B cell (primary cell): ENCODE measurements around the gene PRKAB1. TPM values are rescaled to one million over a fixed set of nuclear protein-coding genes. Genes with fewer than 3 reads are reported as not detected.

Experiments
- ATAC-seq: fragments of 200-7000 bp; cut with Tn5 transposase; one replicate; pipeline ENCODE4 v1.10.0; 2021; ENCODE audit warnings: low read depth, mild to moderate bottlenecking, moderate number of reproducible peaks, moderate library complexity
- CTCF ChIA-PET: fragments of 350-600 bp; sonication (Branson Sonifier 250); formaldehyde crosslinking; loops from one replicate; lab custom pipeline; 2021; ENCODE audit warnings: antibody characterized with exemption, inconsistent platforms; lab: Charles Lee
- POLR2A ChIA-PET: fragments of 350-600 bp; sonication (Branson Sonifier 250); formaldehyde crosslinking; loops from one replicate; lab custom pipeline; 2021; ENCODE audit warnings: antibody characterized with exemption; lab: Charles Lee
- DNase-seq: peaks from one replicate; pipeline ENCODE4 v3.0.0; 2013
- H2AFZ ChIP-seq: 2 replicates; pipeline ENCODE4 v1.6.1; 2012; ENCODE audit warnings: mild to moderate bottlenecking, low read depth, low read length; ENCODE audit not compliant: insufficient read depth, poor library complexity, severe bottlenecking
- H3K27ac ChIP-seq, 2 donors: 1 replicate in 1 of 2; 2 replicates in 1 of 2; pipeline ENCODE4 v1.5.1; 2012 to 2013; ENCODE audit warnings: low read length in 2 of 2, mild to moderate bottlenecking in 2 of 2, moderate library complexity in 1 of 2
- H3K27me3 ChIP-seq, 4 experiments: fragments of 200-600 bp in 1 of 4; sonication (generic) in 1 of 4; replicated peaks in 1 of 4; 1 replicate in 2 of 4; 2 replicates in 2 of 4; pipeline versions ENCODE4 v1.6.1 to v1.7.0; 2013 to 2016; ENCODE audit warnings: low read length in 3 of 4, mild to moderate bottlenecking in 2 of 4, mixed read lengths in 1 of 4, moderate library complexity in 1 of 4; ENCODE audit not compliant: insufficient read depth in 4 of 4, control insufficient read depth in 3 of 4; ENCODE audit errors: control extremely low read depth in 1 of 4
- H3K36me3 ChIP-seq, 2 experiments: replicated peaks in 1 of 2; 1 replicate in 1 of 2; 2 replicates in 1 of 2; pipeline versions ENCODE4 v1.6.1 to v1.7.1; 2013; ENCODE audit warnings: low read length in 1 of 2; ENCODE audit not compliant: insufficient read depth in 2 of 2, control insufficient read depth in 1 of 2; ENCODE audit errors: control extremely low read depth in 1 of 2, extremely low read depth in 1 of 2
- H3K4me1 ChIP-seq, 2 donors: fragments of 200-600 bp in 1 of 2; sonication (generic) in 1 of 2; 1 replicate in 1 of 2; 2 replicates in 1 of 2; pipeline versions ENCODE4 v1.5.1 to v1.6.1; 2013 to 2017; ENCODE audit warnings: low read length in 2 of 2; ENCODE audit not compliant: control insufficient read depth in 2 of 2, insufficient read depth in 2 of 2
- H3K4me2 ChIP-seq: replicated peaks from 2 replicates; pipeline ENCODE3; 2012; ENCODE audit warnings: mild to moderate bottlenecking, low read depth, low read length; ENCODE audit not compliant: poor library complexity, severe bottlenecking
- H3K4me3 ChIP-seq, 5 experiments: fragments of 200-600 bp in 1 of 5; sonication (generic) in 1 of 5; 1 replicate in 3 of 5; 2 replicates in 2 of 5; pipeline versions ENCODE4 v1.5.1 to v1.7.0; 2011 to 2016; ENCODE audit warnings: low read length in 4 of 5, mild to moderate bottlenecking in 4 of 5, low read depth in 2 of 5, control low read depth in 1 of 5, moderate library complexity in 1 of 5; ENCODE audit not compliant: insufficient read depth in 1 of 5; ENCODE audit errors: control extremely low read depth in 1 of 5, extremely low read depth in 1 of 5
- H3K79me2 ChIP-seq: fragments of 200-600 bp; sonication (generic); one replicate; pipeline ENCODE4 v1.6.0; 2016; ENCODE audit warnings: low read length; ENCODE audit not compliant: control insufficient read depth, insufficient read depth
- H3K9ac ChIP-seq: fragments of 200-600 bp; sonication (generic); 2 replicates; pipeline ENCODE4 v1.6.1; 2017; ENCODE audit warnings: mild to moderate bottlenecking, low read length, moderate library complexity
- H3K9me3 ChIP-seq, 3 donors: one replicate each; pipeline versions ENCODE4 v1.6.1 to v1.7.1; 2013; ENCODE audit warnings: low read length in 2 of 3; ENCODE audit not compliant: control insufficient read depth in 2 of 3, insufficient read depth in 1 of 3; ENCODE audit errors: control extremely low read depth in 1 of 3
- H4K20me1 ChIP-seq: 2 replicates; pipeline ENCODE4 v1.6.0; 2012; ENCODE audit warnings: mild to moderate bottlenecking, low read length; ENCODE audit not compliant: insufficient read depth, control insufficient read depth, poor library complexity, severe bottlenecking
- H3K27ac Mint-ChIP-seq: one replicate; pipeline ENCODE4 v1.8.0; 2021; ENCODE audit warnings: mixed read lengths
- H3K27me3 Mint-ChIP-seq: one replicate; pipeline ENCODE4 v1.8.0; 2021; ENCODE audit warnings: mixed read lengths
- H3K4me1 Mint-ChIP-seq: one replicate; pipeline ENCODE4 v1.8.0; 2021; ENCODE audit warnings: mixed read lengths
- H3K4me3 Mint-ChIP-seq: one replicate; pipeline ENCODE4 v1.8.0; 2021; ENCODE audit warnings: mixed read lengths
- H3K9me3 Mint-ChIP-seq: one replicate; pipeline ENCODE4 v1.8.0; 2022; ENCODE audit warnings: mixed read lengths; ENCODE audit not compliant: insufficient read depth
- EZH2 ChIP-seq: IDR thresholded peaks from 2 replicates; pipeline ENCODE4 v1.6.1; 2012; ENCODE audit warnings: borderline replicate concordance, low read depth, mild to moderate bottlenecking, moderate library complexity, low read length; ENCODE audit not compliant: insufficient read depth, poor library complexity, severe bottlenecking
- WGBS: methylation state at CpG from one replicate; pipeline ENCODE4 v1.1.5; 2013; ENCODE audit warnings: missing lambda C conversion rate; ENCODE audit not compliant: insufficient coverage; 5-methylcytosine and 5-hydroxymethylcytosine counted together
- intact Hi-C: fragments of 100-400 bp; cut with micrococcal nuclease; formaldehyde crosslinking; loops from one replicate; pipeline ENCODE4 v1.10.0; 2022
- polyA plus RNA-seq: library from polyadenylated mRNA; depleted of rRNA; stranded (reverse); fragments of >200 nt; gene quantifications from 2 replicates; pipeline ENCODE4 v1.2.3, GENCODE V29; 2012
- total RNA-seq, 2 donors: library from RNA; stranded (reverse); fragments of 120-200 nt in 1 of 2; gene quantifications; 1 replicate in 1 of 2; 2 replicates in 1 of 2; pipeline versions ENCODE4 v1.2.3 to v1.2.4, GENCODE V29; 2013 to 2022
- TF ChIP-seq, protein P1 (sequence below): fragments of 200-600 bp; IDR thresholded peaks from one replicate; pipeline ENCODE4 v1.8.0; 2022; ENCODE audit warnings: antibody characterized with exemption, mild to moderate bottlenecking

PRKAB1 gene
- total and polyA plus RNA-seq, 2 donors (not counting 1 experiment from before 2014, with no cell fraction given): 36.4 to 56.4 TPM

DNA sequence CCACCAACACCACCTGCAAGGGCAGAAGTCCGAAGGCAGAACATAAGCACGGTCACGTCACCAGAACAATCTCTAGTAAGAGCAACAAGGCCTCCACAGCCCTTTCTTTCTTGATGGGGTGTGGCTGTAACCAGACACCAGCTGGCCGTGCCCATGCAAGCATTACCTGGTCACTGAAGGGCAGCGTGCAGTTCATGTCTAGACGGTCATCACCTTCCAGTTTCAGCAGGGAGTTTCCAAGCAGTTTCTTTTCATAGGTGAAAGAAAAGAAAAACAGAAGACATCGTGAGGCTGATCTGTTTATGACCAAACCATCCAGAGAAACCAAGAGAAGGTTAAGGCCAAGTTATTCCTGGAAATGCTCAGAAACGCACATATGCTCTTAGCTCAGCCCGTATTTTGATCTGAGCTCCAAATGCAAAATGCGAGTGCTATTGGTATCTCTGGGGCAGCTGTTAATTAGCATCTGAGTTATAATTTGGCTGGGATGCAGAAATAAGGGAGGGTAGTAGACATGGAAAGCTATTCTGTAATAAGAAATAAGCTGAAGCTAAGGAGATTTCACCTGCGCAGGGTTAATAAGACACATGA lies 42.5 kb downstream of the PRKAB1 start:
- no peak overlapping the region for H3K4me3 Mint-ChIP-seq

DNA sequence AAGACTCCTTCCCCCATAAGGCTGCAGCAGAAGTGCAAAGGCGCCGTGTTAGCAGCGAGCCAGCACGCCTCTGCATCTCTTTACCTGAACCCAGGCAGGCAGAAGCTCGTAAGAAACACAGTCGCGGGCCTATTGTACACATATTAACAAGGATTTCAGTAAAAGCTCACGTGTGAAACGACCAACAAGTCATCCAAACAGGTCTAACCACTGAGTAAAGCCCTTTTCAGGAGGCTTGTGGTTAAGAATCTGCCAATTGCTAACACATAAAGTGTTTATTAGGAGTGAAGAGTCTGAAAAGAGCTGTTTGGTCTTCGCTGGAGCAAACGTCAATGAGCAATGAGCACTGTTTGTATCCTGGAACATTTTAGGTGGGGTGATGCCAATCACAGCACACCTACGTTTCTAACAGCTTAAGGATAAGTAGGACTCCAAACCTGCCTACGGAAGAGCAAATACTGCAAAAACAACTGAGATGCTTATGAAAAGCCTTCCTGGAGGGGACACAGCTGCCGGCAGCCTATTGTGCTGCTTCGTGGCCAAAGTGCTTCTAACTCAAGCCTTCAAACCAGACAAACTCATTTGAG lies 43.1 kb downstream of the PRKAB1 start:
- Mint-ChIP-seq H3K4me1 (no peaks in the 10 kb centered on the region), H3K4me3 (no peak overlapping the region), H3K27me3 (no peaks in the 10 kb centered on the region), H3K9me3 (no peaks in the 10 kb centered on the region), H3K27ac (no peak overlapping the region)
- Histone ChIP-seq H3K36me3 (peaks cover 0 to 2% of the 10 kb centered on the region in 2 experiments), H2AFZ (no peak overlapping the region), H3K4me1 (no peaks in the 10 kb centered on the region), H3K9me3 (no peaks in the 10 kb centered on the region), H3K27me3 (no peaks in the 10 kb centered on the region), H3K79me2 (no peaks in the 10 kb centered on the region), H3K27ac (no peak overlapping the region), H3K4me2 (no peak overlapping the region), H3K9ac (no peak overlapping the region), H3K4me3 (no peak overlapping the region), H4K20me1 (no peaks in the 10 kb centered on the region)
- ATAC-seq: no peak
- no peak for DNase-seq
- intact Hi-C loops: no loop called here
- CTCF ChIA-PET: interaction anchor here (1.0 kb wide), 1 partner anchor 43 kb away, joined by 3 read pairs; the partner anchor contains the start of gene PRKAB1
- POLR2A ChIA-PET: no interaction called here
- 96% methylated on average over 10 of the region's 15 CpGs for WGBS
- TF ChIP-seq, protein P1, sequence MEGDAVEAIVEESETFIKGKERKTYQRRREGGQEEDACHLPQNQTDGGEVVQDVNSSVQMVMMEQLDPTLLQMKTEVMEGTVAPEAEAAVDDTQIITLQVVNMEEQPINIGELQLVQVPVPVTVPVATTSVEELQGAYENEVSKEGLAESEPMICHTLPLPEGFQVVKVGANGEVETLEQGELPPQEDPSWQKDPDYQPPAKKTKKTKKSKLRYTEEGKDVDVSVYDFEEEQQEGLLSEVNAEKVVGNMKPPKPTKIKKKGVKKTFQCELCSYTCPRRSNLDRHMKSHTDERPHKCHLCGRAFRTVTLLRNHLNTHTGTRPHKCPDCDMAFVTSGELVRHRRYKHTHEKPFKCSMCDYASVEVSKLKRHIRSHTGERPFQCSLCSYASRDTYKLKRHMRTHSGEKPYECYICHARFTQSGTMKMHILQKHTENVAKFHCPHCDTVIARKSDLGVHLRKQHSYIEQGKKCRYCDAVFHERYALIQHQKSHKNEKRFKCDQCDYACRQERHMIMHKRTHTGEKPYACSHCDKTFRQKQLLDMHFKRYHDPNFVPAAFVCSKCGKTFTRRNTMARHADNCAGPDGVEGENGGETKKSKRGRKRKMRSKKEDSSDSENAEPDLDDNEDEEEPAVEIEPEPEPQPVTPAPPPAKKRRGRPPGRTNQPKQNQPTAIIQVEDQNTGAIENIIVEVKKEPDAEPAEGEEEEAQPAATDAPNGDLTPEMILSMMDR: no peak
- TF ChIP-seq EZH2: no peak

More for the DNA sequence above, 42.5 kb downstream of the PRKAB1 start:
- Histone ChIP-seq H3K36me3 (peaks cover 0 to 2% of the 10 kb centered on the region in 2 experiments), H3K4me1 (no peaks in the 10 kb centered on the region), H4K20me1 (no peaks in the 10 kb centered on the region), H2AFZ (no peak overlapping the region), H3K9me3 (no peaks in the 10 kb centered on the region), H3K79me2 (no peaks in the 10 kb centered on the region), H3K27ac (no peak overlapping the region), H3K27me3 (no peaks in the 10 kb centered on the region), H3K9ac (no peak overlapping the region), H3K4me2 (no peak overlapping the region), H3K4me3 (no peak overlapping the region)
- Mint-ChIP-seq H3K27me3 (no peaks in the 10 kb centered on the region), H3K9me3 (no peaks in the 10 kb centered on the region), H3K4me1 (no peaks in the 10 kb centered on the region), H3K27ac (no peak overlapping the region)
- ATAC-seq (no peak), DNase-seq (no peak)
- POLR2A ChIA-PET: no interaction called here
- CTCF ChIA-PET: interaction anchor here (1.0 kb wide), 1 partner anchor 43 kb away, joined by 3 read pairs; the partner anchor contains the start of gene PRKAB1
- TF ChIP-seq, protein P1: no peak
- TF ChIP-seq EZH2: no peak
- WGBS: 95% methylated on average over 6 of the region's 11 CpGs
- intact Hi-C loops: no loop called here
